Urinary bladder (tissue), 4 donors: Measurements from ENCODE around the gene PUM1. TPM values are rescaled to one million over a fixed set of nuclear protein-coding genes. Genes with fewer than 3 reads are reported as not detected.
"Not testable (repeated sequence)": the region's sequence is repeated elsewhere in the genome, so short reads cannot be mapped to it uniquely, and the experiment has no call there.

Experiments
- DNase-seq: peaks from one replicate; pipeline ENCODE4 v3.0.0-alpha.2; 2015; ENCODE audit errors: extremely low spot score
- H3K27ac ChIP-seq: one replicate; pipeline ENCODE4 v1.5.1; 2013; ENCODE audit warnings: low read depth, mild to moderate bottlenecking, moderate library complexity
- H3K36me3 ChIP-seq: one replicate; pipeline ENCODE4 v1.6.1; 2013; ENCODE audit warnings: mild to moderate bottlenecking, moderate library complexity; ENCODE audit not compliant: insufficient read depth
- H3K4me1 ChIP-seq: one replicate; pipeline ENCODE4 v1.6.1; 2013; ENCODE audit warnings: mild to moderate bottlenecking, moderate library complexity; ENCODE audit not compliant: insufficient read depth
- H3K4me3 ChIP-seq: one replicate; pipeline ENCODE4 v1.5.1; 2013; ENCODE audit warnings: low read depth, low read length
- WGBS: extraction: QIAGEN DNeasy Blood & Tissue Kit; methylation state at CpG from one replicate; pipeline ENCODE4 v1.1.7; 2013; 5-methylcytosine and 5-hydroxymethylcytosine counted together
- polyA plus RNA-seq: library from polyadenylated mRNA; stranded (reverse); fragments of 200-250 nt; gene quantifications from one replicate; pipeline ENCODE4 v1.2.3, GENCODE V29; 2013
- total RNA-seq: library from RNA; depleted of rRNA; stranded (reverse); fragments of >200 nt; gene quantifications from one replicate; pipeline ENCODE4 v1.2.3, GENCODE V29; 2014
- donor health status: healthy with polysubstance abuse.
- donor health status: healthy.

Gene PUM1
- total and polyA plus RNA-seq, 2 donors: 52.1 to 84.3 TPM

DNA sequence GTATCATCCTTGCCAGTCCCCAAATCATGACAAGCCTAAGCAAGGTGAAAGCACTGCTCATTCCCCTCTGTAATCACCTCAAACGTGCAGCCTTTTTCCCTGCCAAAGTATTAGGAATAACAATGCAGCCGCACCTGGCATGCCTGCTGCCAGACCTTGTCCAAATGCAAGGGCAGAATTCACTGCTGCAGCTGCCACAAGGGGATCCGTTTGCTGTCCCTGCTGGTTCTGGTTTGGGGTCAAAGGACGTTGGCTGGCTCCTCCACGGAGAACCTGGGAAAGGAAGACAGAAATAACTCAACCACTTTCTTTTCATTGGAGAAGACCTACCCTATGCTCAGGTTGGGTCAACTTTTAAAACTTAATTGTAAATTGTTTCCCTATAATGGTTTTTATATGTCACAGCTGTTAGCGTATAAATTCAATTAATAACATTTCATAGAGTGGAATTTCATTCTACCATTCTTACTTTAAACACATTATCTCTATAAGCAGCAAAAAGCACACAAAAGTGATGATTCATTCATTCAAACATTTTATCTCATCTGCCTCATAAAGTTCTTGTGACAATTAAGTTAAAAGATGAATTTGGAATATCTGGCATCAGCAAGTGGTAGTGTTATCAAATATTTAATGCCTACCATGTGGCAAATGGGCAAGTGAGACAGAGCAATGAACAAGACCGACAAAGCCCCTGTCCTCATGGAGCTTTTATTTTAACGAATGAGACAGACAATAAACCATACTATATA, 97.1 kb downstream of the PUM1 start:
- 87% methylated on average over 8 of the region's 8 CpGs for WGBS
- Histone ChIP-seq H3K36me3 (no peaks in the 10 kb centered on the region), H3K4me1 (no peaks in the 10 kb centered on the region), H3K27ac (no peak overlapping the region), H3K4me3 (no peak overlapping the region)
- DNase-seq: no peak

DNA sequence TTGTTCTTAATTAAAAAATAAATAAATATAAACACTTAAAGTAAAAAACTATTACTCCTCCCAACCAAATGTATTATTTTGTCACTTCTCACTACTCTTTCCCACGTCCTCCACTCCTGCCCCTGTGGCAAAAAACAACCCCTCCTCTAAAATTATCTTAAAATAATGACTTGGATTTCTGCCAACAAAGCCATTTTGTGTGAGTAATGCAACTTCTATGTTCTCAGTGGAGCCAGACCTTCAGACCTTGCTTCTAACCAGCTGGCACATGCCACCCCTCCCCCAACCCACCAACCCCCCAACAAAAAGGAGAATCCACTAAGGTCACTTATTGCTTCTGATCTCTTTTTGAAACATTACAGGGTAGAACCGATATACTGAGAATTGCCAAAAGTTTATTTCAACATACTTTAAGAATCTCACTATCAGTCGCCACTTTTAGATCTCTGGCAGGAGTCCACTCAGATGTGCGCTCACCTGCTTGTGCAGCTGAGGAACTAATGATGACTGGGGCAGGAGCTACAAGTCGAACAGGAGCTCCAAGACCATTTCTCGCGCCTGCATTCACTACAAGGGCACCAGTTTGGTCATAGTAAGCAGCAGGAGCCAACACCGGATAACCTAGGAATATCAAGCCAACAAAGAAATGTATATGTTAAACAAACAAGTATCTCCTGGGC, 98.7 kb downstream of the PUM1 start:
- no peak overlapping the region for H3K4me3 ChIP-seq
- peaks cover 2% of the 10 kb centered on the region for H3K36me3 ChIP-seq
- WGBS: 69% methylated on average over 8 of the region's 8 CpGs
- no peak overlapping the region for H3K27ac ChIP-seq
- peak; percentile 70 for DNase-seq
- H3K4me1 ChIP-seq: no peaks in the 10 kb centered on the region

DNA sequence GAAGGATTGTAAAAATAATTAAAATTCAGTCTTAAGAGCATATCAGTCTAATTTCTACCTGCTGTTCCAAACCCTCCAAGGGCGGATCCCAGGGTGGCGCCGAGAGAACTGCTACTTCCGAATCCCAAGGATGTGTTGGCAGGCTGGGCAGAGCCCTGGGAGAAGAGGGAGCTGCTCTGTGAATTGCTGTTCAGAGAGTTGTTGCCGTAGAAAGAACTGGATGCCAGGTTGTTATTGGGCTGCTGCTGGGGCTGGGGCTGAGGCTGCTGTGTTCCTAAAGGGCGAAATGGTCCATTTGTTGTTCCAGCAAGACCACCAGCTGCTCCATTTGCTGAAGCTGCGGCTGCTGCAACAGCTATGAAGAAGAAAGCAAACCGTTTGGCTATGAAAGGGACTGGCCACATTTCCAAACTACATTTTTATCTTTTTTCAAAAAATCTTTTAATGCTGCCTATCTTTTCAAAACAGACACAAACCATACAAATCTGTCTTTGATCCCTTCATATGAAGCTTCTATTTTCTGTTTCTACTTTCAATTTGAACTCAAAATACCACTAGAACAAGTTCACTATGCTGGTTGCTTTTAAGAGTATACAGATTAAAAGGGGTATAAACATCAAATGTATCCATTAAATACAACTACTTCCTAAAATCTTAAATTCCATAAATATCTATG, 99.5 kb downstream of the PUM1 start:
- WGBS: 78% methylated on average over 8 of the region's 8 CpGs
- no peak overlapping the region for H3K27ac ChIP-seq
- H3K4me1 ChIP-seq: no peaks in the 10 kb centered on the region
- H3K36me3 ChIP-seq: peaks cover 2% of the 10 kb centered on the region
- DNase-seq: no peak
- H3K4me3 ChIP-seq: no peak overlapping the region

GRCh38 chr1:30964706-30965105, 100.8 kb downstream of the PUM1 start:
- no peak for DNase-seq
- WGBS: 48% methylated on average over 7 of the region's 7 CpGs
- Histone ChIP-seq H3K27ac (no peak overlapping the region), H3K36me3 (peaks cover 2% of the 10 kb centered on the region), H3K4me1 (no peaks in the 10 kb centered on the region), H3K4me3 (no peak overlapping the region)

DNA sequence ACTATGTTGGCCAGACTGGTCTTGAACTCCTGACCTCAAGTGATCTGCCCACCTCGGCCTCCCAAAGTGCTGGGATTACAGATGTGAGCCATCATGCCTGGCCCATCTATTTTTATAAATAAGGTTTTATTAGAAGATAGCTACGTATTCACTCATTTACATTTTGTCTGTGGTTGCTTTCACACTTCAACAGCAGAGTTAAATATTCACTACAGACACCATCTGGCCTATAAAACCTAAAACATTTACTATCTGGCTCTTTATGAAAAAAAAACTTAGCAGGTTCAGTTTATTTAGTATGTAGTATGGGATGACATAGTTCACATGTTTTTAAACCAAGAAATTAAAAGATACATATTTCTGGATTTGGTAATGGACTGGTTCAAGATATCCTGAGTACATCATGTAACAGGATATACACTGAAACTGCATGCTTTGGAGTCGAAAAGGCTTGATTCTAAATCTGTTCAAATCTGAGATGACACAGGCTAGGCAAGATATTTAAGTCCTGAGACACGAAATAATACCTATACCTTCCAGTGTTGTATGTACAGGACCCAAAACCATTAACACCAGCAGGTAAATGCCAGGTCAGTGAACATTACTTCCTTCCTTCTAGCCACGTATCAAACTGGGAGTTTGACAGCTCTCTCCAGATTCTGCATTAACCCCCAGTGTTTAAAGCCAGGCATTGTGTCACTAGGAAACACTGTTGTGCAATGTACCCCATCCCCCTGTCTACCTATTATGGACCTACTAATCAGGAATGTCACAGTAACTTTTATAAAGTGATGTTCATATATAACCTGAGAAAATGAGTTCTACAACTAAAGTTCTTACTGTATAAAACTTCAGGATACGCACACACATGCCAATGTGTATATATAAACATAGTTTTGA, 102.7 kb downstream of the PUM1 start:
- H3K4me1 ChIP-seq: no peaks in the 10 kb centered on the region
- no peak overlapping the region for H3K27ac ChIP-seq
- no peak overlapping the region for H3K4me3 ChIP-seq
- WGBS: 64% methylated on average over 6 of the region's 6 CpGs
- peaks cover 2% of the 10 kb centered on the region for H3K36me3 ChIP-seq
- DNase-seq: no peak

DNA sequence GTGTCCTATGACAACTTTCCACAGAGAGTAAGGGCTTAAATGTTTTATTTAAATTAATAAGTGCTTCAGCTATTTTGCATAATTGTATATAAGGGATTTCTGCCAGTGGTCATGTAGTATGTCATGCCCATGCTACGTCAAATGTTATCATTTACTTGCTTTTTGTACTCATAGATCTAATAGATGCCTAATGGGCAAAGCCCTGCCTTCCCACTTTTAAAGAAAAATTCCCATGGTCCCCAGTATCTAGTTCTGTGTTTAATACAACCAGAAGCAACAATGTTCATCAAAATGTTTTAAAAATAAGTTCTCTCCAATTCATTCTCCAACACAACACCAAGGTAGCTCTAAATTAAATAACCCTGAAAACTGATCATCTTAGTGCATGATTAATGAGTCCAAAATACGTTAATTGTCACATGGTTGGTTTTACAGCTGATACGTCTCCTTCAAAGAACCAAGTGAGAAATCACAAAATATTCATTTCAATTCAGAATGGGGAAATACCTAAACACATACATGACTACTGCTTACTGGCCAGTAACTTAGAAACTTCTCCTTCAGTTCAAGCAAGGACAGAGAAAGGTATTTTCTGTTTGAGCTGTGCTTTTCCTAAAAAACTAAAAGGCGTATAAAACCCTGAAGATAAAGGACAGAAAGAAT, 107.8 kb downstream of the PUM1 start:
- DNase-seq: no peak
- Histone ChIP-seq H3K27ac (no peak overlapping the region), H3K4me1 (no peaks in the 10 kb centered on the region), H3K36me3 (peaks cover 4% of the 10 kb centered on the region), H3K4me3 (no peak overlapping the region)
- 90% methylated on average over 4 of the region's 4 CpGs for WGBS

DNA sequence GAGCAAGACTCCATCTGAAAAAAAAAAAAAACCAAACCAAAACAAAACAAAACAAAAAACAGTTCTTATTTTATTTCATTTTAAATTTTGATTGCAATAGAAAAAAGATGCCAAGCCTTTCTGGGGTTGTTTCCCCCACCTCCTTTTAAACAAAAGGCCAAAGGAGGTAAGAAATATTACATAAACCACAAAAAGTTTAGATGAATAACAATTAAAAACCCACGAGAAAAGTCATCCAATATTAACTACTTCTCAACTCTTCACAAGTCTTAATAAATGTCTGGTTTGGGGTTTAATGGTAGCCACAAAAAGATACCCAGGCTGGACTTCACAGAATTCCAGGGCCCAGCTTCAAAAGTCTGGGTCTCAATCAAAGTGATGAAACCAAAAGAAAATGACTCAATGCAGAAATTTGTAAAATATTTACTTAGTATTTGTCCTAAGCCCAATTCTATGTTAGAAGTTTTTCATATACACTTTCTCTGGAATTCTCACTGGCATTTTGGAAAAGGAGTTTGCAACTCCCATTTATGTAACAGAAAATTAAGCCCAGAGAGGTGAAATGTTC, 110.0 kb downstream of the PUM1 start:
- 40% methylated on average over 1 of the region's 1 CpG for WGBS
- H3K27ac ChIP-seq: no peak overlapping the region
- no peaks in the 10 kb centered on the region for H3K4me1 ChIP-seq
- no peak overlapping the region for H3K4me3 ChIP-seq
- DNase-seq: no peak
- peaks cover 4% of the 10 kb centered on the region for H3K36me3 ChIP-seq

DNA sequence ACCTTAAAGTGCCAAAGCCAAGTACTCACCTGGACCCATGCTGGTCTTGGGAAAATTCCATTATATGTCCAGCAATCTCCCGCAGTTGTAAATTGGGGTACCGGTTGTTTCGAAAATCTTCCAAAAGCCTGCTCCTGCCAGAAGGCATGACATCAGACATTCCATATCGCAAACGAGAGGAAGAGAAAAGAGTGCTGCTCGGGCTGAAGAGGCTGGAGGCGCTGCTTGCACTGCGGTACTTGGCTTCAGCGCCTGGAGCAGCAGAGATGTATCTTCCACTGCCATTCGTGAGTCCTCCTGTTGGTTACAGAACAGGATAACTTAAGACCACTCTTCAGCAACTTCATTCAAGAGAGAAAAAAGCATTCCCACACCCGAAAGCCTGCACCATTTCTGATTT, 111.8 kb downstream of the PUM1 start:
- H3K27ac ChIP-seq: no peak overlapping the region
- no peaks in the 10 kb centered on the region for H3K4me1 ChIP-seq
- WGBS: 85% methylated on average over 11 of the region's 11 CpGs
- peaks cover 4% of the 10 kb centered on the region for H3K36me3 ChIP-seq
- H3K4me3 ChIP-seq: no peak overlapping the region
- DNase-seq: no peak

GRCh38 chr1:30952098-30952497, 113.4 kb downstream of the PUM1 start:
- DNase-seq: no peak
- Histone ChIP-seq H3K4me3 (no peak overlapping the region), H3K4me1 (no peaks in the 10 kb centered on the region), H3K27ac (no peak overlapping the region), H3K36me3 (peaks cover 8% of the 10 kb centered on the region)
- WGBS: 88% methylated on average over 5 of the region's 5 CpGs

- 96% methylated on average over 5 of the region's 5 CpGs for WGBS
- no peak overlapping the region for H3K27ac ChIP-seq
- DNase-seq: no peak
Observed at GRCh38 chr1:30950700-30951099, 114.8 kb downstream of the PUM1 start.

GRCh38 chr1:30950053-30950452, 115.5 kb downstream of the PUM1 start:
- 93% methylated on average over 5 of the region's 5 CpGs for WGBS

More at GRCh38 chr1:30950700-30951099, 114.8 kb downstream of the PUM1 start:
- Histone ChIP-seq H3K4me3 (no peak overlapping the region), H3K4me1 (no peaks in the 10 kb centered on the region), H3K36me3 (peaks cover 8% of the 10 kb centered on the region)

DNA sequence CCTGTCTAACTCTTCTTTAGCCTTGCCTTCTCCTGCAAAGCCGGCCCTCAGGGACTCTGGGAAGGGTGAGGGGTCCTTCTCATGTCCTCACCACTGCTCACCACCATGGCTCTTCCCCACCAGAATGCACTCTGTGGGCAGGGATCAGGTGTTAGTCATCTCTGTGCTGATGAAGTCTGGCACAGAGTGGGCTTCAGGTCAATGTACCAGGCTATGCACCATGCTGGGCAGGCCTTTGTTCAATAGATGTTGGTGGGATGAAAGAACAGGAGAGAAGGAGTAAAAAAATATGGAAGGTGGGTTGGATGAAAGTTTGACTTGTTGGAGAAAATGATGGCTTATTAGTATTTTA, 116.1 kb downstream of the PUM1 start:
- DNase-seq, H3K27ac ChIP-seq, H3K4me1 ChIP-seq, H3K4me3 ChIP-seq: not testable (repeated sequence)
- no CpG with 5 or more reads among the region's 1 CpG for WGBS
- peaks cover 12% of the 10 kb centered on the region for H3K36me3 ChIP-seq

More at GRCh38 chr1:30950053-30950452, 115.5 kb downstream of the PUM1 start:
- Histone ChIP-seq H3K36me3 (peaks cover 8% of the 10 kb centered on the region), H3K27ac (no peak overlapping the region), H3K4me3 (no peak overlapping the region), H3K4me1 (no peaks in the 10 kb centered on the region)
- DNase-seq: no peak
